GM19468 (cell line): Measurements from ENCODE around the gene CDK11B.

Experiments used
- ATAC-seq: cut with Tn5 transposase; IDR thresholded peaks from one replicate; pipeline ENCODE4 v1.9.1; 2021; ENCODE audit warnings: mild to moderate bottlenecking, moderate library complexity, moderate number of reproducible peaks; ENCODE audit not compliant: unreplicated experiment; ENCODE audit errors: extremely low read depth

CDK11B gene

GRCh38 chr1:1619917-1620361, 38.9 kb downstream of the CDK11B start:
- ATAC-seq, result no peak

GRCh38 chr1:1618396-1619068, 40.3 kb downstream of the CDK11B start:
- no peak for ATAC-seq

- ATAC-seq, result no peak
Measured at GRCh38 chr1:1617925-1618324, 40.9 kb downstream of the CDK11B start.

GRCh38 chr1:1617516-1617915, 41.3 kb downstream of the CDK11B start:
- ATAC-seq, result no peak

GRCh38 chr1:1616838-1617237, 42.0 kb downstream of the CDK11B start:
- no peak for ATAC-seq

GRCh38 chr1:1616045-1616790, 42.6 kb downstream of the CDK11B start:
- no peak for ATAC-seq

- ATAC-seq, result peak; percentile 91
Measured at GRCh38 chr1:1615256-1616044, 43.4 kb downstream of the CDK11B start, which contains the start of gene MIB2. TSS of gene MIB2 (plus strand) at chr1:1615500. CDS start at chr1:1623453, 7,953 bp downstream.

- no peak for ATAC-seq
Measured at GRCh38 chr1:1614954-1615255, 43.9 kb downstream of the CDK11B start.

GRCh38 chr1:1614204-1614953, 44.4 kb downstream of the CDK11B start:
- ATAC-seq, result no peak

- no peak for ATAC-seq
Measured at GRCh38 chr1:1613509-1614082, 45.2 kb downstream of the CDK11B start.

GRCh38 chr1:1612104-1612400, 46.8 kb downstream of the CDK11B start:
- ATAC-seq, result no peak

GRCh38 chr1:1610796-1611195, 48.0 kb downstream of the CDK11B start:
- ATAC-seq, result no peak

GRCh38 chr1:1609822-1610485, 48.9 kb downstream of the CDK11B start:
- ATAC-seq, result no peak

GRCh38 chr1:1606232-1606631, 52.6 kb downstream of the CDK11B start:
- ATAC-seq, result no peak

GRCh38 chr1:1605724-1606123, 53.1 kb downstream of the CDK11B start:
- no peak for ATAC-seq

GRCh38 chr1:1605034-1605591, 53.7 kb downstream of the CDK11B start:
- ATAC-seq, result no peak

- ATAC-seq, result no peak
Measured at GRCh38 chr1:1604374-1605033, 54.3 kb downstream of the CDK11B start.

- ATAC-seq, result no peak
Measured at GRCh38 chr1:1603671-1604373, 55.0 kb downstream of the CDK11B start.
